Measurements from ENCODE around the gene TRIM40.

- TF ChIP-seq CTCF (IDR thresholded peaks at IDR 0.05) (no peak), POLR2A (IDR thresholded peaks at IDR 0.05) (no peak)
Measured at GRCh38 chr6:30111266-30111856, 24.6 kb upstream of the TRIM40 start.
